K562 (cell line): ENCODE results near the gene HIKESHI.

Experiments used
- ARID1B ChIP-seq: fragments of 450-650 bp; IDR thresholded peaks from 2 replicates; pipeline ENCODE4 v1.6.1; 2016; ENCODE audit warnings: antibody characterized with exemption, mild to moderate bottlenecking, inconsistent platforms
- CTCFL ChIP-seq: IDR thresholded peaks from 2 replicates; pipeline ENCODE4 v1.6.1; 2011; ENCODE audit warnings: borderline replicate concordance, low read depth, mild to moderate bottlenecking, moderate library complexity, low read length; ENCODE audit not compliant: insufficient read depth, poor library complexity, severe bottlenecking
- GABPB2 ChIP-seq: fragments of 250-450 bp; sonication (Bioruptor Pico); conservative IDR thresholded peaks from 2 replicates; pipeline ENCODE4 v1.5.1; 2021; ENCODE audit warnings: mild to moderate bottlenecking
- MTA2 ChIP-seq: fragments of 450-650 bp; IDR thresholded peaks from 2 replicates; pipeline ENCODE4 v1.6.1; 2016; ENCODE audit warnings: low read depth
- NCOA6 ChIP-seq: fragments of 450-650 bp; IDR thresholded peaks from 2 replicates; pipeline ENCODE4 v1.6.1; 2017; ENCODE audit warnings: mild to moderate bottlenecking
- ZBTB8A ChIP-seq: fragments of 450-650 bp; IDR thresholded peaks from 2 replicates; pipeline ENCODE4 v1.6.1; 2018; ENCODE audit warnings: mild to moderate bottlenecking, moderate library complexity; ENCODE audit not compliant: partially characterized antibody
- ZFP36 ChIP-seq: fragments of 150-350 bp; IDR thresholded peaks from 2 replicates; pipeline ENCODE4 v1.6.1; 2018; ENCODE audit warnings: low read length, low read depth; ENCODE audit not compliant: partially characterized antibody
- ZNF280B ChIP-seq: fragments of 250-450 bp; sonication (Bioruptor Pico); IDR thresholded peaks from 2 replicates; pipeline ENCODE4 v1.5.1; 2021; ENCODE audit warnings: mild to moderate bottlenecking
- TF ChIP-seq, protein P1 (sequence below), 3 experiments: IDR thresholded peaks in 2 of 3; conservative IDR thresholded peaks in 1 of 3; 2 replicates each; pipeline ENCODE4 v1.5.1; 2011 to 2012; ENCODE audit warnings: low read length in 3 of 3, mild to moderate bottlenecking in 3 of 3, control low read depth in 2 of 3, improper control_type of control experiment in 1 of 3, inconsistent platforms in 1 of 3, low read depth in 1 of 3, mixed read lengths in 1 of 3, moderate library complexity in 1 of 3; ENCODE audit not compliant: insufficient read depth in 2 of 3
- TF ChIP-seq, protein P2 (sequence below): fragments of 450-650 bp; formaldehyde crosslinking; IDR thresholded peaks from 2 replicates; pipeline ENCODE4 v1.4.0; 2020; ENCODE audit warnings: mild to moderate bottlenecking, mixed read lengths

GRCh38 chr11:86269645-86270044, 32.4 kb upstream of the HIKESHI start:
- TF ChIP-seq NCOA6 (no peak), GABPB2 (CRISPR knock-in tag) (no peak), ARID1B (no peak), MTA2 (no peak), ZFP36 (no peak), ZBTB8A (no peak), CTCFL (no peak), ZNF280B (CRISPR knock-in tag) (no peak)
- TF ChIP-seq, protein P1, sequence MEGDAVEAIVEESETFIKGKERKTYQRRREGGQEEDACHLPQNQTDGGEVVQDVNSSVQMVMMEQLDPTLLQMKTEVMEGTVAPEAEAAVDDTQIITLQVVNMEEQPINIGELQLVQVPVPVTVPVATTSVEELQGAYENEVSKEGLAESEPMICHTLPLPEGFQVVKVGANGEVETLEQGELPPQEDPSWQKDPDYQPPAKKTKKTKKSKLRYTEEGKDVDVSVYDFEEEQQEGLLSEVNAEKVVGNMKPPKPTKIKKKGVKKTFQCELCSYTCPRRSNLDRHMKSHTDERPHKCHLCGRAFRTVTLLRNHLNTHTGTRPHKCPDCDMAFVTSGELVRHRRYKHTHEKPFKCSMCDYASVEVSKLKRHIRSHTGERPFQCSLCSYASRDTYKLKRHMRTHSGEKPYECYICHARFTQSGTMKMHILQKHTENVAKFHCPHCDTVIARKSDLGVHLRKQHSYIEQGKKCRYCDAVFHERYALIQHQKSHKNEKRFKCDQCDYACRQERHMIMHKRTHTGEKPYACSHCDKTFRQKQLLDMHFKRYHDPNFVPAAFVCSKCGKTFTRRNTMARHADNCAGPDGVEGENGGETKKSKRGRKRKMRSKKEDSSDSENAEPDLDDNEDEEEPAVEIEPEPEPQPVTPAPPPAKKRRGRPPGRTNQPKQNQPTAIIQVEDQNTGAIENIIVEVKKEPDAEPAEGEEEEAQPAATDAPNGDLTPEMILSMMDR (IDR thresholded peaks at IDR 0.05 in 2 of 3, conservative IDR thresholded peaks at IDR 0.05 in 1 of 3; ENCODE audit: insufficient read depth in 2 of 3, low read depth in 1 of 3, low read length in 3 of 3): no peak
- TF ChIP-seq, protein P2, sequence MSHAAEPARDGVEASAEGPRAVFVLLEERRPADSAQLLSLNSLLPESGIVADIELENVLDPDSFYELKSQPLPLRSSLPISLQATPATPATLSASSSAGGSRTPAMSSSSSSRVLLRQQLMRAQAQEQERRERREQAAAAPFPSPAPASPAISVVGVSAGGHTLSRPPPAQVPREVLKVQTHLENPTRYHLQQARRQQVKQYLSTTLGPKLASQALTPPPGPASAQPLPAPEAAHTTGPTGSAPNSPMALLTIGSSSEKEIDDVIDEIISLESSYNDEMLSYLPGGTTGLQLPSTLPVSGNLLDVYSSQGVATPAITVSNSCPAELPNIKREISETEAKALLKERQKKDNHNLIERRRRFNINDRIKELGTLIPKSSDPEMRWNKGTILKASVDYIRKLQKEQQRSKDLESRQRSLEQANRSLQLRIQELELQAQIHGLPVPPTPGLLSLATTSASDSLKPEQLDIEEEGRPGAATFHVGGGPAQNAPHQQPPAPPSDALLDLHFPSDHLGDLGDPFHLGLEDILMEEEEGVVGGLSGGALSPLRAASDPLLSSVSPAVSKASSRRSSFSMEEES (CRISPR knock-in tag): no peak
